Measurements from ENCODE around the gene NAV2. TPM values are rescaled to one million over a fixed set of nuclear protein-coding genes. Genes with fewer than 3 reads are reported as not detected.

NAV2 gene
- total and polyA plus RNA-seq, 7 donors = 1.2 to 62.6 (median 22.1) TPM

DNA sequence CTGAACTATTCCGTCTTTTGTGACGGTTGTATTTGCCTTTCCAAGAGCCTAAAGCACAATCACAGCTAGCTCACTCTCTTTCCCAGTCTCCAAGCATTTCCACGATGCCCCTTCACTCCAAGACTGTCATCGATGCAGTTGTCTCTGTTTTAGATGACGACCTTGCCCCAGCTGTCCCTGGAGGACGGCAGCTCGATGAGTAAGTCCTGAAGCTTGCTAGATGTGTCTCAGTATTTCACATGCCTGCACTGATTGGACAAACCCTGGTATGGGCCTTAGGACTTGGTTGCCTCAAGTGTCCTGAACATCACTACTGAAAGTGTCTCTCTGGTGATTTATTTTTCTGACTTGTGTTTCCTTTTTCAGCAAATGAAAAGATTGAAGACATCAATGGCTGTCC, 129.9 kb downstream of the NAV2 start:
- TF ChIP-seq CTCF (IDR thresholded peaks at IDR 0.05) (no peak), POLR2A (IDR thresholded peaks at IDR 0.05) (no peak), EP300 (IDR thresholded peaks at IDR 0.05) (no peak), POLR2AphosphoS5 (IDR thresholded peaks at IDR 0.05) (no peak)
- Histone ChIP-seq H3K27me3 (no peaks in the 10 kb centered on the region), H3K27ac (no peak overlapping the region), H3K4me3 (no peak overlapping the region), H3K36me3 (peaks cover 0 to 20% (median 2%) of the 10 kb centered on the region in 4 donors), H3K4me1 (peaks cover 0 to 54% (median 42%) of the 10 kb centered on the region in 4 donors), H3K9me3 (no peaks in the 10 kb centered on the region)
- WGBS, 2 donors = 87 to 91% methylated on average over 7 of the region's 7 CpGs
- DNase-seq = no peak
- intact Hi-C loops (cut with DNase I) = no loop called here

DNA sequence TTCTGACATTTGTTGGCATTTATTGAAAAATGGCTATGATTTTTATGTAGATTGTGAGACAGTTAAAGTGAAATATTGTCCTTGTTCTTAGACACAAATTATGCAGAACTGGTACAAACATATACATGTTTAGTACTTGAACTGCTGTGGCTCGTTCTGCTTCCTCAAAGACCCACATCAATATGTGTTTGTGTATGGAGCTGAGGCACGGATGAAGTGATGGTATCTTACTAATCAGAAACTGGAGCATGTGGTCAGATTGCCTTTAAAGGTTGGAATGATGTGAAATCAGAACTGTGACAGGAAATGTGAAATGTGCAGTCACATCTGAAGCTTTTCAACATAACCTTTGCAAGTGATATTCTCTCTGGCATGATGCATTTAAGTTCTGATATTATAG, 130.4 kb downstream of the NAV2 start:
- H3K36me3 ChIP-seq = peaks cover 0 to 20% (median 2%) of the 10 kb centered on the region in 4 donors
- H3K4me1 ChIP-seq = peaks cover 0 to 54% (median 42%) of the 10 kb centered on the region in 4 donors
- no peak overlapping the region for H3K4me3 ChIP-seq
- DNase-seq = no peak
- no peaks in the 10 kb centered on the region for H3K27me3 ChIP-seq
- no peak overlapping the region for H3K27ac ChIP-seq
- intact Hi-C loops (cut with DNase I) = no loop called here
- H3K9me3 ChIP-seq = no peaks in the 10 kb centered on the region
- no peak for TF ChIP-seq CTCF (IDR thresholded peaks at IDR 0.05)
- no peak for TF ChIP-seq POLR2A (IDR thresholded peaks at IDR 0.05)
- TF ChIP-seq POLR2AphosphoS5 (IDR thresholded peaks at IDR 0.05) = no peak
- TF ChIP-seq EP300 (IDR thresholded peaks at IDR 0.05) = no peak
- 57 to 83% methylated on average over 2 of the region's 2 CpGs for WGBS, 2 donors

DNA sequence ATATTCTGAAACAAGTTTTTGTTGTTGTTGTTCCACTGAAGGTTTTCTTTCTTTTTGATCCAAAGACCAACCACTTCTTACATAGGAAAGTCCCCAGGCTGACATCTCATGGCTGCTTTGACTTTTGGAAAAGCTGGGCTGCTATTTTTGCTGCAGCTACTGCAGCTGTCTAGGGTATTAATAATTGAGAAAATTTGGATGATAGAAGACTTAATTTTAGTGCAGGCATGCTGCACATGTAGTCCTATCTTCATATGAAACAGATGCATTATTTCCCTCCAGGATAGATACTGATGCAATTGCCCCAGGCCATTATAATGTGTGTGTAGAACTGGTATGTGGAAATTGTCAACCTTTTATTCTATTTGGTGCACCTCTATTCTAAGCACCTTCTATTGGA, 131.4 kb downstream of the NAV2 start:
- no peak overlapping the region for H3K4me3 ChIP-seq
- H3K9me3 ChIP-seq = no peaks in the 10 kb centered on the region
- TF ChIP-seq CTCF (IDR thresholded peaks at IDR 0.05) (no peak), POLR2AphosphoS5 (IDR thresholded peaks at IDR 0.05) (no peak), POLR2A (IDR thresholded peaks at IDR 0.05) (no peak)
- DNase-seq = no peak
- peaks cover 0 to 20% (median 2%) of the 10 kb centered on the region in 4 donors for H3K36me3 ChIP-seq
- H3K27me3 ChIP-seq = no peaks in the 10 kb centered on the region
- H3K27ac ChIP-seq = no peak overlapping the region
- intact Hi-C loops (cut with DNase I) = no loop called here
- peaks cover 0 to 53% (median 35%) of the 10 kb centered on the region in 4 donors for H3K4me1 ChIP-seq

DNA sequence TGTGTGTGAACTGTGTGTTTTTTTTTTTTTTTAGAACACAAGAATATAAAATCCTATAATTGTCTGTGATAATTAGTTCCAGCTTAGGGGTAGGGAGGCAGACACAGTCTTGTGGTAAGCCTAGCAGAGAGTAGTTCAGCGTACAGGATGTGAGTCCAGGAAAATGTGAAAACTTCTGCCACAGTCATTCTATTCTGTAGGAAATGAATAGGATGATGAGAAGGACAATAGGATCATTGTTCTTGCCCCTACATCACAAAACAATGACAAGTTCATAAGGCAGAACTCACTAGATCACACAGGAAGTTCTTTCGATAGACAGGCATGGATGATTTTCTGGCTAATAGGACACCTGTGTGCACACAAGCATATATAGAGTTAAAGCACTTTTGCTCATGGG, 132.2 kb downstream of the NAV2 start:
- DNase-seq = no peak
- peaks cover 0 to 50% (median 35%) of the 10 kb centered on the region in 4 donors for H3K4me1 ChIP-seq
- peaks cover 0 to 20% (median 2%) of the 10 kb centered on the region in 4 donors for H3K36me3 ChIP-seq
- no peak overlapping the region for H3K27ac ChIP-seq
- H3K4me3 ChIP-seq = no peak overlapping the region
- intact Hi-C loops (cut with DNase I) = no loop called here
- TF ChIP-seq CTCF (IDR thresholded peaks at IDR 0.05) = no peak
- no peak for TF ChIP-seq POLR2AphosphoS5 (IDR thresholded peaks at IDR 0.05)
- no peak for TF ChIP-seq EP300 (IDR thresholded peaks at IDR 0.05)
- TF ChIP-seq POLR2A (IDR thresholded peaks at IDR 0.05) = no peak
- H3K9me3 ChIP-seq = no peaks in the 10 kb centered on the region
- WGBS, 2 donors = 58 to 84% methylated on average over 2 of the region's 2 CpGs
- H3K27me3 ChIP-seq = no peaks in the 10 kb centered on the region

DNA sequence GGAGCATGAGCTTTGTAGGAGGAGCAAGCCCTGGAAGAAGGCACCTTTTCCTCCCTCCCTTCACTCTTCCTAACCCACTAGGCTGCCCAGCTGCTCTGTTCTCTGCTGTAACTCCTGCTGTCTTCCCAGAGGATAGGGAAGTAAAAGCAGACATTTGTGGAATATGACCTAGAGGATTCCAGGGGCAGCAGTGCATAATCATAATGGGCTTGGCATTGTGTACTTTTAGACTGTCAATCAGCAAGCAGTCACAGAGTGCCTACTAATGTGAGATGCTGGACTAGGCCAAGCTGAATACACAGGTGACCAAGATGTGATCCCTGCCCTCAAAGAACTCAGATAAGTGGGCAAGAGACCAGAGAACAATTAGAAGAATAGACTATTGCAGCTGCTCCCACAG, 133.0 kb downstream of the NAV2 start:
- Histone ChIP-seq H3K9me3 (no peaks in the 10 kb centered on the region), H3K36me3 (peaks cover 0 to 20% (median 2%) of the 10 kb centered on the region in 4 donors), H3K27ac (no peak overlapping the region), H3K27me3 (no peaks in the 10 kb centered on the region), H3K4me3 (no peak overlapping the region), H3K4me1 (peaks cover 0 to 42% (median 35%) of the 10 kb centered on the region in 4 donors)
- no peak for DNase-seq
- TF ChIP-seq POLR2A (IDR thresholded peaks at IDR 0.05) (no peak), CTCF (IDR thresholded peaks at IDR 0.05) (no peak), EP300 (IDR thresholded peaks at IDR 0.05) (no peak), POLR2AphosphoS5 (IDR thresholded peaks at IDR 0.05) (no peak)
- intact Hi-C loops (cut with DNase I) = no loop called here
